SK-N-MC (cell line): ENCODE results near the gene SAMSN1.

ENCODE experiments used
- EZH2 ChIP-seq: fragments of 200-600 bp; sonication (generic); IDR thresholded peaks from one replicate; pipeline ENCODE4 v1.6.1; 2017; ENCODE audit warnings: antibody characterized with exemption
- POLR2AphosphoS5 ChIP-seq: IDR thresholded peaks from 2 replicates; pipeline ENCODE4 v1.6.1; 2012; ENCODE audit warnings: mild to moderate bottlenecking, low read depth, low read length, borderline replicate concordance

- TF ChIP-seq EZH2 = no peak
- TF ChIP-seq POLR2AphosphoS5 = no peak
Observed at GRCh38 chr21:14477841-14478240, 68.3 kb downstream of the SAMSN1 start.
